Mesothelial cell of epicardium (in vitro differentiated cells): ENCODE measurements around the gene SERPINF2. TPM values are rescaled to one million over a fixed set of nuclear protein-coding genes. Genes with fewer than 3 reads are reported as not detected.

Source experiments
- DNase-seq, 2 experiments: peaks; one replicate each; pipeline ENCODE4 v3.0.0; 2021; ENCODE audit warnings: low spot score in 2 of 2; ENCODE audit not compliant: unreplicated experiment in 2 of 2
- H3K27ac Mint-ChIP-seq: 2 replicates; pipeline ENCODE4 v1.8.0; 2021; ENCODE audit warnings: mixed read lengths
- H3K27me3 Mint-ChIP-seq: 2 replicates; pipeline ENCODE4 v1.8.0; 2021; ENCODE audit warnings: low read depth, mixed read lengths
- H3K36me3 Mint-ChIP-seq: 2 replicates; pipeline ENCODE4 v1.8.0; 2021; ENCODE audit warnings: mixed read lengths
- H3K4me1 Mint-ChIP-seq: 2 replicates; pipeline ENCODE4 v1.8.0; 2021; ENCODE audit warnings: mixed read lengths
- H3K4me3 Mint-ChIP-seq: 2 replicates; pipeline ENCODE4 v1.8.0; 2021; ENCODE audit warnings: mild to moderate bottlenecking, moderate library complexity, mixed read lengths
- H3K9me3 Mint-ChIP-seq: 2 replicates; pipeline ENCODE4 v1.8.0; 2021; ENCODE audit warnings: mixed read lengths
- total RNA-seq: library from RNA; stranded (reverse); gene quantifications from 3 replicates; pipeline ENCODE4 v1.2.1, GENCODE V29; 2021
- TF ChIP-seq, protein P1 (sequence below): fragments of 200-600 bp; sonication (generic); IDR thresholded peaks from one replicate; pipeline ENCODE4 v1.5.0; 2021; ENCODE audit warnings: antibody characterized with exemption; ENCODE audit not compliant: unreplicated experiment

SERPINF2 gene
- total RNA-seq, 1 donor from 2014 or later = 0.63 TPM

DNA sequence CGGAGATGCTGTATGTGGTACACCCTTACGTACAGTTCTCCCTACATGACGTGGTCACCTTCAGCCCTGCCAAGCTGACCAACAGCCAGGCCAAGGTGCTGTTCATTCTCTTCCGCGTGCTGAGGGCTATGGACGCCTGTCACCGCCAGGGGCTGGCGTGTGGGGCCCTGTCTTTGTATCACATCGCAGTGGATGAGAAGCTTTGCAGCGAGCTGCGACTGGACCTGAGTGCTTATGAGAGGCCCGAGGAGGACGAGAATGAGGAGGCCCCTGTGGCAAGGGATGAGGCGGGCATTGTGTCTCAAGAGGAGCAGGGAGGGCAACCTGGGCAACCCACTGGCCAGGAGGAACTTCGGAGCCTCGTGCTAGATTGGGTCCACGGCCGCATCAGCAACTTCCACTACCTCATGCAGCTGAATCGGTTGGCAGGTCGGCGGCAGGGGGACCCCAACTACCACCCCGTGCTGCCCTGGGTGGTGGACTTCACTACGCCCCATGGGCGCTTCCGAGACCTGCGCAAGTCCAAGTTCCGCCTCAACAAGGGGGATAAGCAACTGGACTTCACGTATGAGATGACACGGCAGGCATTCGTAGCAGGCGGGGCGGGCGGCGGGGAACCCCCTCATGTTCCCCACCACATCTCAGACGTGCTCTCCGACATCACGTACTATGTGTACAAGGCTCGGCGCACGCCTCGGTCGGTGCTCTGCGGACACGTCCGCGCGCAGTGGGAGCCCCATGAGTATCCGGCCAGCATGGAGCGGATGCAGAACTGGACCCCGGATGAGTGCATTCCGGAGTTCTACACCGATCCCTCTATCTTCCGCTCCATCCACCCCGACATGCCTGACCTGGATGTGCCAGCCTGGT, 16.8 kb upstream of the SERPINF2 start:
- Mint-ChIP-seq H3K4me1 (peaks cover 14% of the 10 kb centered on the region), H3K36me3 (peaks cover 8% of the 10 kb centered on the region), H3K27ac (no peak overlapping the region), H3K27me3 (no peaks in the 10 kb centered on the region), H3K4me3 (peak overlapping the region; percentile 63), H3K9me3 (no peaks in the 10 kb centered on the region)
- DNase-seq = no peak
- TF ChIP-seq, protein P1, sequence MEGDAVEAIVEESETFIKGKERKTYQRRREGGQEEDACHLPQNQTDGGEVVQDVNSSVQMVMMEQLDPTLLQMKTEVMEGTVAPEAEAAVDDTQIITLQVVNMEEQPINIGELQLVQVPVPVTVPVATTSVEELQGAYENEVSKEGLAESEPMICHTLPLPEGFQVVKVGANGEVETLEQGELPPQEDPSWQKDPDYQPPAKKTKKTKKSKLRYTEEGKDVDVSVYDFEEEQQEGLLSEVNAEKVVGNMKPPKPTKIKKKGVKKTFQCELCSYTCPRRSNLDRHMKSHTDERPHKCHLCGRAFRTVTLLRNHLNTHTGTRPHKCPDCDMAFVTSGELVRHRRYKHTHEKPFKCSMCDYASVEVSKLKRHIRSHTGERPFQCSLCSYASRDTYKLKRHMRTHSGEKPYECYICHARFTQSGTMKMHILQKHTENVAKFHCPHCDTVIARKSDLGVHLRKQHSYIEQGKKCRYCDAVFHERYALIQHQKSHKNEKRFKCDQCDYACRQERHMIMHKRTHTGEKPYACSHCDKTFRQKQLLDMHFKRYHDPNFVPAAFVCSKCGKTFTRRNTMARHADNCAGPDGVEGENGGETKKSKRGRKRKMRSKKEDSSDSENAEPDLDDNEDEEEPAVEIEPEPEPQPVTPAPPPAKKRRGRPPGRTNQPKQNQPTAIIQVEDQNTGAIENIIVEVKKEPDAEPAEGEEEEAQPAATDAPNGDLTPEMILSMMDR = no peak

DNA sequence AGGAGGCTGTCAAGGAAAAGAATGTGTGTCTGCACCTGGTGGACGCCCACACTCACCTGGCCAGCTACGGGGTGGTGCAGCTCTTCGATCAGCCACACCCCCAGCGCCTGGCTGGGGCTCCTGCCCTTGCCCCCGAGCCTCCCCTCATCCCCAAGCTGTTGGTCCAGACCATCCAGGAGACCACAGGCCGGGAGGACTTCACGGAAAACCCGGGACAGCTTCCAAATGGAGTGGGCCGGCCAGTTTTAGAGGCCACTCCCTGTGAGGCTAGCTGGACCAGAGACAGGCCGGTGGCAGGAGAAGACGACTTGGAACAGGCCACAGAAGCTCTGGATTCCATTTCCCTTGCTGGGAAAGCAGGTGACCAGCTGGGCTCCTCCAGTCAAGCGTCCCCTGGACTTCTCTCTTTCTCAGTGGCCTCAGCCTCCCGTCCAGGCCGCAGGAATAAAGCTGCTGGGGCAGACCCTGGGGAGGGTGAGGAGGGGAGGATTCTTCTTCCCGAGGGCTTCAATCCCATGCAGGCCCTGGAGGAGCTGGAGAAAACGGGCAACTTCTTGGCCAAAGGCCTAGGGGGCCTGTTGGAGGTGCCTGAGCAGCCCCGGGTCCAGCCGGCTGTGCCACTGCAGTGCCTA, 15.9 kb upstream of the SERPINF2 start:
- TF ChIP-seq, protein P1 = no peak
- H3K27ac Mint-ChIP-seq = no peak overlapping the region

DNA sequence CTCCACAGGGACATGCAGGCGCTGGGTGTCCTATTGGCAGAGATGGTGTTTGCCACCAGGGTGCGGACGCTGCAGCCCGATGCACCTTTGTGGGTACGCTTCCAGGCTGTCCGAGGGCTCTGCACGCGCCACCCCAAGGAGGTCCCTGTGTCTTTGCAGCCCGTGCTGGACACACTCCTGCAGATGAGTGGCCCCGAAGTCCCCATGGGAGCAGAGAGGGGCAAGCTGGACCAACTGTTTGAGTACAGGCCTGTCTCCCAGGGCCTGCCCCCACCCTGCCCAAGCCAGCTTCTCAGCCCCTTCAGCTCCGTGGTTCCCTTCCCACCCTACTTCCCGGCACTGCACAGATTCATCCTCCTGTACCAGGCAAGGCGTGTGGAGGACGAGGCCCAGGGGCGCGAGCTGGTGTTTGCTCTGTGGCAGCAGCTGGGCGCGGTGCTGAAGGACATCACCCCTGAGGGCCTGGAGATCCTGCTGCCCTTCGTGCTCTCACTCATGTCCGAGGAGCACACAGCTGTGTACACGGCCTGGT, 15.3 kb upstream of the SERPINF2 start:
- no peaks in the 10 kb centered on the region for H3K27me3 Mint-ChIP-seq
- peaks cover 14% of the 10 kb centered on the region for H3K4me1 Mint-ChIP-seq
- no peak for DNase-seq
- TF ChIP-seq, protein P1 = no peak
- no peaks in the 10 kb centered on the region for H3K9me3 Mint-ChIP-seq
- no peak overlapping the region for H3K27ac Mint-ChIP-seq
- H3K36me3 Mint-ChIP-seq = peaks cover 8% of the 10 kb centered on the region
- no peak overlapping the region for H3K4me3 Mint-ChIP-seq

More for the DNA sequence above, 15.9 kb upstream of the SERPINF2 start:
- no peak for DNase-seq
- Mint-ChIP-seq H3K4me1 (peaks cover 14% of the 10 kb centered on the region), H3K27me3 (no peaks in the 10 kb centered on the region), H3K9me3 (no peaks in the 10 kb centered on the region), H3K4me3 (no peak overlapping the region), H3K36me3 (peaks cover 8% of the 10 kb centered on the region)

DNA sequence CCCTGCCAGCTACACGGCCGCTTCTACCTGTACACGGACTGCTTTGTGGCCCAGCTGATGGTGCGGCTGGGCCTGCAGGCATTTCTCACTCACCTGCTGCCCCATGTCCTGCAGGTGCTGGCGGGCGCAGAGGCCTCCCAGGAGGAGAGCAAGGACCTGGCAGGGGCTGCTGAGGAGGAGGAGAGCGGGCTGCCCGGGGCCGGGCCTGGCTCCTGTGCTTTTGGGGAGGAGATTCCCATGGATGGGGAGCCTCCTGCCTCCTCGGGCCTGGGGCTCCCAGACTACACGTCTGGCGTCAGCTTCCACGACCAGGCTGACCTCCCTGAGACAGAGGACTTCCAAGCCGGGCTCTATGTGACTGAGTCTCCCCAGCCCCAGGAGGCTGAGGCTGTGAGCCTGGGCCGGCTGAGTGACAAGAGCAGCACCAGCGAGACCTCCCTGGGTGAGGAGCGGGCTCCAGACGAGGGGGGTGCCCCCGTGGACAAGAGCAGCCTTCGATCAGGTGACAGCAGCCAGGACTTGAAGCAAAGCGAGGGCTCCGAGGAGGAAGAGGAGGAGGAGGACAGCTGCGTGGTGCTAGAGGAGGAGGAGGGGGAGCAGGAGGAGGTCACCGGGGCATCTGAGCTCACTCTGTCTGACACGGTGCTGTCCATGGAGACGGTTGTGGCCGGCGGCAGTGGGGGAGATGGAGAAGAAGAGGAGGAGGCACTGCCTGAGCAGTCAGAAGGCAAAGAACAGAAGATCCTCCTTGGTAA, 14.6 kb upstream of the SERPINF2 start:
- H3K27me3 Mint-ChIP-seq = no peaks in the 10 kb centered on the region
- TF ChIP-seq, protein P1 = peak; percentile 20
- H3K4me3 Mint-ChIP-seq = no peak overlapping the region
- no peak overlapping the region for H3K27ac Mint-ChIP-seq
- peaks cover 14% of the 10 kb centered on the region for H3K4me1 Mint-ChIP-seq
- H3K36me3 Mint-ChIP-seq = peaks cover 8% of the 10 kb centered on the region
- no peak for DNase-seq
- no peaks in the 10 kb centered on the region for H3K9me3 Mint-ChIP-seq

DNA sequence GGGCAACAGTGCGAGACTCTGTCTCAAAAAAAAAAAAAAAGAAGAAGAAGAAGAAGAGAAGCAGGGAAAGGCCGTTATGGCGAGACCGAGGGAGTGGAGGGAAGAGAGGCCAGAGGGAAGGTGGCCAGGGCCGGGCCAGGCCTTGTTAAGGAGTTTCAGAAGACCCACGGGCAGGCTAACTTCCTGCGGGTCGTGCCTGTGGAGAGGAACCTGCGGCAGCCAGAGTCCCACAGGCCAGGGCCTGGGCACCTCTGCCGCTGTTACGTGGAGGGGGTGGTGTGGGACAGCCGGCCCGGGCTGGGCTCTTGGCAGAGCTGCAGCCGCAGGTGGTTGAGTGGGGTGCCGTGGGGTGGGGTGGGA, 12.7 kb upstream of the SERPINF2 start:
- H3K27ac Mint-ChIP-seq = peak overlapping the region; percentile 64
- H3K4me3 Mint-ChIP-seq = no peak overlapping the region
- TF ChIP-seq, protein P1 = no peak
- DNase-seq = no peak
- H3K4me1 Mint-ChIP-seq = peaks cover 12% of the 10 kb centered on the region
- peaks cover 12% of the 10 kb centered on the region for H3K36me3 Mint-ChIP-seq
- no peaks in the 10 kb centered on the region for H3K27me3 Mint-ChIP-seq
- no peaks in the 10 kb centered on the region for H3K9me3 Mint-ChIP-seq
